H9 (cell line): Measurements from ENCODE around the gene IL15RA. TPM values are rescaled to one million over a fixed set of nuclear protein-coding genes. Genes with fewer than 3 reads are reported as not detected.

ENCODE experiments used
- DNase-seq: peaks from one replicate; pipeline ENCODE4 v3.0.0-alpha.2; 2017
- H2AFZ ChIP-seq: one replicate; pipeline ENCODE4 v1.6.1; 2013; ENCODE audit warnings: mild to moderate bottlenecking, low read length, control low read depth, moderate library complexity
- H2AK5ac ChIP-seq: 2 replicates; pipeline ENCODE4 v1.6.1; 2013; ENCODE audit warnings: low read length, control low read depth, mixed read lengths; ENCODE audit not compliant: insufficient read length
- H2BK120ac ChIP-seq: one replicate; pipeline ENCODE4 v1.6.1; 2013; ENCODE audit warnings: low read depth, mild to moderate bottlenecking, low read length, control low read depth, inconsistent platforms; ENCODE audit not compliant: poor library complexity, severe bottlenecking
- H2BK12ac ChIP-seq: 2 replicates; pipeline ENCODE4 v1.6.1; 2013; ENCODE audit warnings: low read length, control low read depth, mixed read lengths, low read depth; ENCODE audit not compliant: insufficient read length
- H2BK15ac ChIP-seq: 2 replicates; pipeline ENCODE4 v1.6.1; 2013; ENCODE audit warnings: low read depth, low read length, control low read depth
- H2BK20ac ChIP-seq: one replicate; pipeline ENCODE4 v1.6.1; 2013; ENCODE audit warnings: low read depth, mild to moderate bottlenecking, low read length, control low read depth, inconsistent platforms; ENCODE audit not compliant: poor library complexity, severe bottlenecking
- H2BK5ac ChIP-seq: 2 replicates; pipeline ENCODE4 v1.6.1; 2013; ENCODE audit warnings: low read length, control low read depth, mixed read lengths; ENCODE audit not compliant: insufficient read length
- H3K14ac ChIP-seq: 2 replicates; pipeline ENCODE4 v1.6.1; 2013; ENCODE audit warnings: low read length, control low read depth; ENCODE audit not compliant: insufficient read depth
- H3K18ac ChIP-seq: 2 replicates; pipeline ENCODE4 v1.6.1; 2013; ENCODE audit warnings: low read depth, mild to moderate bottlenecking, mixed read lengths, low read length, control low read depth; ENCODE audit not compliant: insufficient read length
- H3K23ac ChIP-seq: 2 replicates; pipeline ENCODE4 v1.6.1; 2013; ENCODE audit warnings: low read length, control low read depth, mixed read lengths, low read depth; ENCODE audit not compliant: insufficient read length
- H3K23me2 ChIP-seq: 2 replicates; pipeline ENCODE4 v1.6.1; 2013; ENCODE audit warnings: low read depth, mild to moderate bottlenecking, mixed read lengths, low read length, control low read depth; ENCODE audit not compliant: insufficient read length, poor library complexity, severe bottlenecking
- H3K27ac ChIP-seq: 2 replicates; pipeline ENCODE4 v1.5.1; 2013; ENCODE audit warnings: low read length, control low read depth, mixed read lengths, low read depth; ENCODE audit not compliant: insufficient read length
- H3K27me3 ChIP-seq: 2 replicates; pipeline ENCODE4 v1.6.1; 2013; ENCODE audit warnings: low read length, control low read depth, inconsistent platforms; ENCODE audit not compliant: insufficient read depth
- H3K4ac ChIP-seq: 2 replicates; pipeline ENCODE4 v1.6.1; 2013; ENCODE audit warnings: low read depth, mild to moderate bottlenecking, control low read depth, inconsistent platforms, low read length, moderate library complexity
- H3K4me1 ChIP-seq: 2 replicates; pipeline ENCODE4 v1.6.1; 2013; ENCODE audit warnings: low read length, control low read depth, inconsistent platforms; ENCODE audit not compliant: insufficient read depth
- H3K4me2 ChIP-seq: 2 replicates; pipeline ENCODE4 v1.6.1; 2013; ENCODE audit warnings: low read length, control low read depth, mixed read lengths; ENCODE audit not compliant: insufficient read length, insufficient read depth
- H3K56ac ChIP-seq: 2 replicates; pipeline ENCODE4 v1.6.1; 2013; ENCODE audit warnings: low read depth, mild to moderate bottlenecking, mixed read lengths, low read length, control low read depth; ENCODE audit not compliant: insufficient read length
- H3K79me1 ChIP-seq: 2 replicates; pipeline ENCODE4 v1.6.1; 2013; ENCODE audit warnings: low read depth, mild to moderate bottlenecking, moderate library complexity, low read length, control low read depth, inconsistent platforms; ENCODE audit not compliant: insufficient read depth, poor library complexity, severe bottlenecking
- H3K79me2 ChIP-seq: 2 replicates; pipeline ENCODE4 v1.6.1; 2013; ENCODE audit warnings: low read length, control low read depth, inconsistent platforms; ENCODE audit not compliant: insufficient read depth
- H3K9ac ChIP-seq: 2 replicates; pipeline ENCODE4 v1.6.1; 2013; ENCODE audit warnings: low read length, control low read depth, mixed read lengths; ENCODE audit not compliant: insufficient read length; ENCODE audit errors: extremely low read depth
- H3K9me3 ChIP-seq: one replicate; pipeline ENCODE4 v1.6.1; 2013; ENCODE audit warnings: low read depth, low read length, inconsistent platforms; ENCODE audit not compliant: control insufficient read depth
- H3T11ph ChIP-seq: one replicate; pipeline ENCODE4 v1.6.1; 2013; ENCODE audit warnings: mild to moderate bottlenecking, low read length, control low read depth, inconsistent platforms
- H4K20me1 ChIP-seq: one replicate; pipeline ENCODE4 v1.6.1; 2013; ENCODE audit not compliant: control insufficient read depth, insufficient read length, insufficient read depth
- H4K5ac ChIP-seq: 2 replicates; pipeline ENCODE4 v1.6.1; 2013; ENCODE audit warnings: low read depth, mild to moderate bottlenecking, mixed read lengths, low read length, control low read depth; ENCODE audit not compliant: insufficient read length
- H4K8ac ChIP-seq: replicated peaks from 2 replicates; pipeline ENCODE4 v1.6.1; 2013; ENCODE audit warnings: low read length, control low read depth, mixed read lengths, low read depth; ENCODE audit not compliant: insufficient read length
- H4K91ac ChIP-seq: 2 replicates; pipeline ENCODE4 v1.6.1; 2013; ENCODE audit warnings: low read depth, mild to moderate bottlenecking, moderate library complexity, mixed read lengths, low read length, control low read depth; ENCODE audit not compliant: insufficient read length
- H3K27ac Mint-ChIP-seq, 3 experiments: 2 replicates in 2 of 3; 3 replicates in 1 of 3; pipeline ENCODE4 v1.8.0; 2020 to 2021; ENCODE audit warnings: mixed read lengths in 3 of 3, mild to moderate bottlenecking in 1 of 3, moderate library complexity in 1 of 3
- H3K27me3 Mint-ChIP-seq: 2 replicates; pipeline ENCODE4 v1.8.0; 2021; ENCODE audit warnings: low read depth, mild to moderate bottlenecking, moderate library complexity, mixed read lengths
- H3K36me3 Mint-ChIP-seq, 3 experiments: 2 replicates in 2 of 3; 3 replicates in 1 of 3; pipeline ENCODE4 v1.8.0; 2020 to 2021; ENCODE audit warnings: low read depth in 3 of 3, mixed read lengths in 3 of 3; ENCODE audit not compliant: insufficient read depth in 1 of 3
- H3K4me1 Mint-ChIP-seq, 2 experiments: 2 replicates each; pipeline ENCODE4 v1.8.0; 2020; ENCODE audit warnings: mixed read lengths in 2 of 2
- H3K4me3 Mint-ChIP-seq, 2 experiments: 2 replicates in 1 of 2; 3 replicates in 1 of 2; pipeline ENCODE4 v1.8.0; 2020 to 2021; ENCODE audit warnings: mild to moderate bottlenecking in 2 of 2, mixed read lengths in 2 of 2, moderate library complexity in 1 of 2
- H3K9me3 Mint-ChIP-seq, 2 experiments: 2 replicates in 1 of 2; 3 replicates in 1 of 2; pipeline ENCODE4 v1.8.0; 2020; ENCODE audit warnings: mild to moderate bottlenecking in 2 of 2, mixed read lengths in 2 of 2, moderate library complexity in 1 of 2
- WGBS: extraction: QIAGEN DNeasy Blood & Tissue Kit; methylation state at CpG from one replicate; pipeline ENCODE4 v1.1.7; 2013; ENCODE audit warnings: missing lambda C conversion rate, low lambda C conversion rate, mixed read lengths; ENCODE audit not compliant: insufficient read length; ENCODE audit errors: extremely low coverage; 5-methylcytosine and 5-hydroxymethylcytosine counted together
- total RNA-seq: library from RNA; stranded (reverse); gene quantifications from 2 replicates; pipeline ENCODE4 v1.2.1, GENCODE V29; 2021
- TF ChIP-seq, protein P1 (sequence below): fragments of 200-600 bp; sonication (generic); conservative IDR thresholded peaks from 3 replicates; pipeline ENCODE4 v1.8.0; 2021; ENCODE audit warnings: antibody characterized with exemption, mild to moderate bottlenecking

The IL15RA gene
- total RNA-seq, 1 experiment from 2014 or later, result 0.31 TPM

DNA sequence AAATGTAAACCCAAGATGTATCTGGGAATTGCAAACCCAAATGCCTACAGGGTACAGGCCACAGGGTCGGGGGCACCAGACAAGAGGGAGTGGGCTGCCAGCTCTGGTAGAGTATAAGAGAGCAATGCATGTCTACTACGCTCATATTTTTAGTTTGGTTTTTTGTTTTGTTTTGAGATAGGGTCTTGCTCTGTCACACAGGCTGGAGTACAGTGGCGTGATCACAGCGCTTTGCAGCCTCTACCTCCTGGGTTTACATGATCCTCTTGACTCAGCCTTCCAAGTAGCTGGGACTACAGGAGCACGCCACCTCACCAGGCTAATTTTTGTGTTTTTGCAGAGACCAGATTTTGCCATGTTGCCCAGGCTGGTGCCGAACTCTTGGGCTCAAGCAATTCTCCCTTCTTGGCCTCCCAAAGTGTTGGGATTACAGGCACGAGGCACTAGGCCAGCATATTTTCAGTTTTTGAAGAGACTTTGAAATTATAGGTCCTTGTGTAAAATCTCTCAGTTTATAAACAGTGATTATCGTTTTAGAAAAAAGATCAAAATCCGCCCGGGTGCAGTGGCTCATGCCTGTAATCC lies 11.1 kb upstream of the IL15RA start:
- Histone ChIP-seq H3K79me2 (no peaks in the 10 kb centered on the region), H4K8ac (no peak overlapping the region), H2AFZ (no peak overlapping the region), H3K18ac (no peak overlapping the region), H3K4me2 (no peak overlapping the region), H2BK20ac (no peak overlapping the region), H2AK5ac (no peak overlapping the region), H3T11ph (no peak overlapping the region), H3K23me2 (no peaks in the 10 kb centered on the region), H2BK15ac (no peak overlapping the region), H3K4ac (no peak overlapping the region), H2BK12ac (no peak overlapping the region), H4K20me1 (no peaks in the 10 kb centered on the region), H3K9ac (no peak overlapping the region), H3K27ac (no peak overlapping the region), H4K5ac (no peak overlapping the region), H4K91ac (no peak overlapping the region), H2BK120ac (no peak overlapping the region), H3K56ac (no peak overlapping the region), H3K4me1 (no peaks in the 10 kb centered on the region), H3K23ac (no peak overlapping the region), H3K27me3 (no peaks in the 10 kb centered on the region), H3K9me3 (no peaks in the 10 kb centered on the region), H2BK5ac (no peak overlapping the region), H3K14ac (no peak overlapping the region), H3K79me1 (no peaks in the 10 kb centered on the region)
- Mint-ChIP-seq H3K27me3 (peaks cover 6% of the 10 kb centered on the region), H3K36me3 (peaks cover 0 to 14% (median 5%) of the 10 kb centered on the region in 3 experiments; a peak in 4 of 7 replicates), H3K4me1 (no peaks in the 10 kb centered on the region), H3K27ac (no peak overlapping the region), H3K9me3 (peaks cover 19 to 26% of the 10 kb centered on the region in 2 experiments), H3K4me3 (no peak overlapping the region)
- no CpG with 5 or more reads among the region's 10 CpGs for WGBS
- TF ChIP-seq, protein P1, sequence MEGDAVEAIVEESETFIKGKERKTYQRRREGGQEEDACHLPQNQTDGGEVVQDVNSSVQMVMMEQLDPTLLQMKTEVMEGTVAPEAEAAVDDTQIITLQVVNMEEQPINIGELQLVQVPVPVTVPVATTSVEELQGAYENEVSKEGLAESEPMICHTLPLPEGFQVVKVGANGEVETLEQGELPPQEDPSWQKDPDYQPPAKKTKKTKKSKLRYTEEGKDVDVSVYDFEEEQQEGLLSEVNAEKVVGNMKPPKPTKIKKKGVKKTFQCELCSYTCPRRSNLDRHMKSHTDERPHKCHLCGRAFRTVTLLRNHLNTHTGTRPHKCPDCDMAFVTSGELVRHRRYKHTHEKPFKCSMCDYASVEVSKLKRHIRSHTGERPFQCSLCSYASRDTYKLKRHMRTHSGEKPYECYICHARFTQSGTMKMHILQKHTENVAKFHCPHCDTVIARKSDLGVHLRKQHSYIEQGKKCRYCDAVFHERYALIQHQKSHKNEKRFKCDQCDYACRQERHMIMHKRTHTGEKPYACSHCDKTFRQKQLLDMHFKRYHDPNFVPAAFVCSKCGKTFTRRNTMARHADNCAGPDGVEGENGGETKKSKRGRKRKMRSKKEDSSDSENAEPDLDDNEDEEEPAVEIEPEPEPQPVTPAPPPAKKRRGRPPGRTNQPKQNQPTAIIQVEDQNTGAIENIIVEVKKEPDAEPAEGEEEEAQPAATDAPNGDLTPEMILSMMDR, result no peak
- no peak for DNase-seq
